ENCODE results near the gene SLC7A6. TPM values are rescaled to one million over a fixed set of nuclear protein-coding genes. Genes with fewer than 3 reads are reported as not detected.
A peak's percentile ranks its signal among the peaks of the same experiment; 100 is the strongest.

The SLC7A6 gene
- total and polyA plus RNA-seq, 2 of the 13 experiments (the other 11 are each of a cell fraction or from before 2014, with no cell fraction given), result 35.8 to 70.8 TPM

DNA sequence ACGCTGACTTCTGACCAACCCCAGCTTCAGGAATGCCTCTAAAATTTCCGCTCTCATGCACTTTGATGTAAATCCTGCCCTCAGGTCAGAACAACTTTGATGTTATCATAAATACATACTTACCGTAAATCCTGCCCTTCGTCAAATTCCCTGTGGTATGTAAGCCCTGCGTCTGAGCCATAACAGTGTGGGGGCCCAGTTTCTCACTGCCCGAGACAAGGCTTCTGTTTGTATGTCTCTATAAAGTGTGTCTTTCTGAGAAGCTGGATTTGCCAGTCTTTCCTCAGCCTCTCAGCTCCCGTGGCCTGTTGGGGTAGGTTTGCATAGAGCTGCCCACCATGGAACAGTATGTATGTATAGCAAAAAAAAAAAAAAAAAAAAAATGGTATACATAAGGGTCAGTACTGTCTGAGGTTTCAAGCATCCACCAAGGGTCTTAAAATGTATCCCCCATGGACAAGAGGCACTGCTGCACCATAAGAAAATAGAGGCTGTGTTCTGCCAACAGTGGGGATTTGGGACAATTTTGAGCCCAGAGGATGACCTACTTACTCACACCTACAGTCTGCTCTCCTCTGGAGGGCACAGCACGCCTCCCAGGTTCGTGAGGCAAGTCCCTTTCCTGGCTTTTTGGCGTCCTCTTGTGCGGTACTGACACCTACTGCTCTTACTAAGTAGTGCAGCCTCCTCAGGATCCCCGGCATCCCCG is 64.0 kb downstream of the SLC7A6 start (continued):
- TF ChIP-seq, protein P1, sequence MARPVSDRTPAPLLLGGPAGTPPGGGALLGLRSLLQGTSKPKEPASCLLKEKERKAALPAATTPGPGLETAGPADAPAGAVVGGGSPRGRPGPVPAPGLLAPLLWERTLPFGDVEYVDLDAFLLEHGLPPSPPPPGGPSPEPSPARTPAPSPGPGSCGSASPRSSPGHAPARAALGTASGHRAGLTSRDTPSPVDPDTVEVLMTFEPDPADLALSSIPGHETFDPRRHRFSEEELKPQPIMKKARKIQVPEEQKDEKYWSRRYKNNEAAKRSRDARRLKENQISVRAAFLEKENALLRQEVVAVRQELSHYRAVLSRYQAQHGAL (CRISPR knock-in tag; IDR thresholded peaks at IDR 0.05; ENCODE audit: not compliant biosample characterization), result no peak
- TF ChIP-seq, protein P2, sequence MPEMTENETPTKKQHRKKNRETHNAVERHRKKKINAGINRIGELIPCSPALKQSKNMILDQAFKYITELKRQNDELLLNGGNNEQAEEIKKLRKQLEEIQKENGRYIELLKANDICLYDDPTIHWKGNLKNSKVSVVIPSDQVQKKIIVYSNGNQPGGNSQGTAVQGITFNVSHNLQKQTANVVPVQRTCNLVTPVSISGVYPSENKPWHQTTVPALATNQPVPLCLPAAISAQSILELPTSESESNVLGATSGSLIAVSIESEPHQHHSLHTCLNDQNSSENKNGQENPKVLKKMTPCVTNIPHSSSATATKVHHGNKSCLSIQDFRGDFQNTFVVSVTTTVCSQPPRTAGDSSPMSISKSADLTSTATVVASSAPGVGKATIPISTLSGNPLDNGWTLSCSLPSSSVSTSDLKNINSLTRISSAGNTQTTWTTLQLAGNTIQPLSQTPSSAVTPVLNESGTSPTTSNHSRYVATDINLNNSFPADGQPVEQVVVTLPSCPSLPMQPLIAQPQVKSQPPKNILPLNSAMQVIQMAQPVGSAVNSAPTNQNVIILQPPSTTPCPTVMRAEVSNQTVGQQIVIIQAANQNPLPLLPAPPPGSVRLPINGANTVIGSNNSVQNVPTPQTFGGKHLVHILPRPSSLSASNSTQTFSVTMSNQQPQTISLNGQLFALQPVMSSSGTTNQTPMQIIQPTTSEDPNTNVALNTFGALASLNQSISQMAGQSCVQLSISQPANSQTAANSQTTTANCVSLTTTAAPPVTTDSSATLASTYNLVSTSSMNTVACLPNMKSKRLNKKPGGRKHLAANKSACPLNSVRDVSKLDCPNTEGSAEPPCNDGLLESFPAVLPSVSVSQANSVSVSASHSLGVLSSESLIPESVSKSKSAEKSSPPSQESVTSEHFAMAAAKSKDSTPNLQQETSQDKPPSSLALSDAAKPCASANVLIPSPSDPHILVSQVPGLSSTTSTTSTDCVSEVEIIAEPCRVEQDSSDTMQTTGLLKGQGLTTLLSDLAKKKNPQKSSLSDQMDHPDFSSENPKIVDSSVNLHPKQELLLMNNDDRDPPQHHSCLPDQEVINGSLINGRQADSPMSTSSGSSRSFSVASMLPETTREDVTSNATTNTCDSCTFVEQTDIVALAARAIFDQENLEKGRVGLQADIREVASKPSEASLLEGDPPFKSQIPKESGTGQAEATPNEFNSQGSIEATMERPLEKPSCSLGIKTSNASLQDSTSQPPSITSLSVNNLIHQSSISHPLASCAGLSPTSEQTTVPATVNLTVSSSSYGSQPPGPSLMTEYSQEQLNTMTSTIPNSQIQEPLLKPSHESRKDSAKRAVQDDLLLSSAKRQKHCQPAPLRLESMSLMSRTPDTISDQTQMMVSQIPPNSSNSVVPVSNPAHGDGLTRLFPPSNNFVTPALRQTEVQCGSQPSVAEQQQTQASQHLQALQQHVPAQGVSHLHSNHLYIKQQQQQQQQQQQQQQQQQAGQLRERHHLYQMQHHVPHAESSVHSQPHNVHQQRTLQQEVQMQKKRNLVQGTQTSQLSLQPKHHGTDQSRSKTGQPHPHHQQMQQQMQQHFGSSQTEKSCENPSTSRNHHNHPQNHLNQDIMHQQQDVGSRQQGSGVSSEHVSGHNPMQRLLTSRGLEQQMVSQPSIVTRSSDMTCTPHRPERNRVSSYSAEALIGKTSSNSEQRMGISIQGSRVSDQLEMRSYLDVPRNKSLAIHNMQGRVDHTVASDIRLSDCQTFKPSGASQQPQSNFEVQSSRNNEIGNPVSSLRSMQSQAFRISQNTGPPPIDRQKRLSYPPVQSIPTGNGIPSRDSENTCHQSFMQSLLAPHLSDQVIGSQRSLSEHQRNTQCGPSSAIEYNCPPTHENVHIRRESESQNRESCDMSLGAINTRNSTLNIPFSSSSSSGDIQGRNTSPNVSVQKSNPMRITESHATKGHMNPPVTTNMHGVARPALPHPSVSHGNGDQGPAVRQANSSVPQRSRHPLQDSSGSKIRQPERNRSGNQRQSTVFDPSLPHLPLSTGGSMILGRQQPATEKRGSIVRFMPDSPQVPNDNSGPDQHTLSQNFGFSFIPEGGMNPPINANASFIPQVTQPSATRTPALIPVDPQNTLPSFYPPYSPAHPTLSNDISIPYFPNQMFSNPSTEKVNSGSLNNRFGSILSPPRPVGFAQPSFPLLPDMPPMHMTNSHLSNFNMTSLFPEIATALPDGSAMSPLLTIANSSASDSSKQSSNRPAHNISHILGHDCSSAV (CRISPR knock-in tag; IDR thresholded peaks at IDR 0.05; ENCODE audit: borderline replicate concordance), result no peak
- TF ChIP-seq, protein P3, sequence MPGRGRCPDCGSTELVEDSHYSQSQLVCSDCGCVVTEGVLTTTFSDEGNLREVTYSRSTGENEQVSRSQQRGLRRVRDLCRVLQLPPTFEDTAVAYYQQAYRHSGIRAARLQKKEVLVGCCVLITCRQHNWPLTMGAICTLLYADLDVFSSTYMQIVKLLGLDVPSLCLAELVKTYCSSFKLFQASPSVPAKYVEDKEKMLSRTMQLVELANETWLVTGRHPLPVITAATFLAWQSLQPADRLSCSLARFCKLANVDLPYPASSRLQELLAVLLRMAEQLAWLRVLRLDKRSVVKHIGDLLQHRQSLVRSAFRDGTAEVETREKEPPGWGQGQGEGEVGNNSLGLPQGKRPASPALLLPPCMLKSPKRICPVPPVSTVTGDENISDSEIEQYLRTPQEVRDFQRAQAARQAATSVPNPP (CRISPR knock-in tag; IDR thresholded peaks at IDR 0.05), result no peak
- TF ChIP-seq SP140L (CRISPR knock-in tag; IDR thresholded peaks at IDR 0.05; ENCODE audit: borderline replicate concordance), result no peak
- TF ChIP-seq DNMT1 (CRISPR knock-in tag; IDR thresholded peaks at IDR 0.05), result no peak
- no peak for TF ChIP-seq ZNF703 (CRISPR knock-in tag; IDR thresholded peaks at IDR 0.05; ENCODE audit: borderline replicate concordance)
- TF ChIP-seq ZNF7 (CRISPR knock-in tag; IDR thresholded peaks at IDR 0.05), result no peak
- TF ChIP-seq, protein P4, sequence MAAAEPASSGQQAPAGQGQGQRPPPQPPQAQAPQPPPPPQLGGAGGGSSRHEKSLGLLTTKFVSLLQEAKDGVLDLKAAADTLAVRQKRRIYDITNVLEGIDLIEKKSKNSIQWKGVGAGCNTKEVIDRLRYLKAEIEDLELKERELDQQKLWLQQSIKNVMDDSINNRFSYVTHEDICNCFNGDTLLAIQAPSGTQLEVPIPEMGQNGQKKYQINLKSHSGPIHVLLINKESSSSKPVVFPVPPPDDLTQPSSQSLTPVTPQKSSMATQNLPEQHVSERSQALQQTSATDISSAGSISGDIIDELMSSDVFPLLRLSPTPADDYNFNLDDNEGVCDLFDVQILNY (CRISPR knock-in tag; conservative IDR thresholded peaks at IDR 0.05), result no peak
- TF ChIP-seq CCAR2 (optimal IDR thresholded peaks at IDR 0.05; ENCODE audit: low read depth, low read length), result no peak
- TF ChIP-seq, protein P5, sequence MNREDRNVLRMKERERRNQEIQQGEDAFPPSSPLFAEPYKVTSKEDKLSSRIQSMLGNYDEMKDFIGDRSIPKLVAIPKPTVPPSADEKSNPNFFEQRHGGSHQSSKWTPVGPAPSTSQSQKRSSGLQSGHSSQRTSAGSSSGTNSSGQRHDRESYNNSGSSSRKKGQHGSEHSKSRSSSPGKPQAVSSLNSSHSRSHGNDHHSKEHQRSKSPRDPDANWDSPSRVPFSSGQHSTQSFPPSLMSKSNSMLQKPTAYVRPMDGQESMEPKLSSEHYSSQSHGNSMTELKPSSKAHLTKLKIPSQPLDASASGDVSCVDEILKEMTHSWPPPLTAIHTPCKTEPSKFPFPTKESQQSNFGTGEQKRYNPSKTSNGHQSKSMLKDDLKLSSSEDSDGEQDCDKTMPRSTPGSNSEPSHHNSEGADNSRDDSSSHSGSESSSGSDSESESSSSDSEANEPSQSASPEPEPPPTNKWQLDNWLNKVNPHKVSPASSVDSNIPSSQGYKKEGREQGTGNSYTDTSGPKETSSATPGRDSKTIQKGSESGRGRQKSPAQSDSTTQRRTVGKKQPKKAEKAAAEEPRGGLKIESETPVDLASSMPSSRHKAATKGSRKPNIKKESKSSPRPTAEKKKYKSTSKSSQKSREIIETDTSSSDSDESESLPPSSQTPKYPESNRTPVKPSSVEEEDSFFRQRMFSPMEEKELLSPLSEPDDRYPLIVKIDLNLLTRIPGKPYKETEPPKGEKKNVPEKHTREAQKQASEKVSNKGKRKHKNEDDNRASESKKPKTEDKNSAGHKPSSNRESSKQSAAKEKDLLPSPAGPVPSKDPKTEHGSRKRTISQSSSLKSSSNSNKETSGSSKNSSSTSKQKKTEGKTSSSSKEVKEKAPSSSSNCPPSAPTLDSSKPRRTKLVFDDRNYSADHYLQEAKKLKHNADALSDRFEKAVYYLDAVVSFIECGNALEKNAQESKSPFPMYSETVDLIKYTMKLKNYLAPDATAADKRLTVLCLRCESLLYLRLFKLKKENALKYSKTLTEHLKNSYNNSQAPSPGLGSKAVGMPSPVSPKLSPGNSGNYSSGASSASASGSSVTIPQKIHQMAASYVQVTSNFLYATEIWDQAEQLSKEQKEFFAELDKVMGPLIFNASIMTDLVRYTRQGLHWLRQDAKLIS (CRISPR knock-in tag; IDR thresholded peaks at IDR 0.05), result no peak
- TF ChIP-seq ZNF619 (CRISPR knock-in tag; IDR thresholded peaks at IDR 0.05), result peak; percentile 41; the same call in 1 of the 2 replicates
- no peak for TF ChIP-seq JUND (CRISPR knock-in tag; IDR thresholded peaks at IDR 0.05)
- no peak for TF ChIP-seq ZSCAN30 (CRISPR knock-in tag; IDR thresholded peaks at IDR 0.05)
